Measurements from ENCODE around the gene LAD1.
A peak's percentile ranks its signal among the peaks of the same experiment; 100 is the strongest.

Gene LAD1

DNA sequence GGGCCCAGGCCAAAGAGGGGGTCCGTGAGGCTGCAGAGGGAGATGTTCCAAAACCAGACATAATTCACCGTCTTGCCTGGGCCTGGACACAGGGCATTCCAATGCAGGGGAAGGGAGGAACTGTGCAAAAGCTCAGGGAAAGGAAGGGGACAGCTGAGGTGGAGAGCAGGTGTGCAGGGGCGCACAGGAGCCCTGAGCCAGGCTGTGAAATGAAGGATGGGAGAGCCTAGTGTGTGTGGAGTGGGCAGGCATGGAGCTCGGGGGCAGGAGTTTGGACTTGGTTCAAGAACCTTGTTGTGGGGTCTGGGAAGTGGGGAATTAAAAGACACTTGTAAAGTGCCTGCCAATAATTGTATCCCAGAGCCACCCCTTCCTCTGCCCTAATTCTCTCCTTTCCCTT, 20.1 kb upstream of the LAD1 start:
- DNase-seq (ENCODE audit: low read depth): no peak

GRCh38 chr1:201418461-201418860, 19.3 kb upstream of the LAD1 start:
- DNase-seq (ENCODE audit: low read depth): no peak

DNA sequence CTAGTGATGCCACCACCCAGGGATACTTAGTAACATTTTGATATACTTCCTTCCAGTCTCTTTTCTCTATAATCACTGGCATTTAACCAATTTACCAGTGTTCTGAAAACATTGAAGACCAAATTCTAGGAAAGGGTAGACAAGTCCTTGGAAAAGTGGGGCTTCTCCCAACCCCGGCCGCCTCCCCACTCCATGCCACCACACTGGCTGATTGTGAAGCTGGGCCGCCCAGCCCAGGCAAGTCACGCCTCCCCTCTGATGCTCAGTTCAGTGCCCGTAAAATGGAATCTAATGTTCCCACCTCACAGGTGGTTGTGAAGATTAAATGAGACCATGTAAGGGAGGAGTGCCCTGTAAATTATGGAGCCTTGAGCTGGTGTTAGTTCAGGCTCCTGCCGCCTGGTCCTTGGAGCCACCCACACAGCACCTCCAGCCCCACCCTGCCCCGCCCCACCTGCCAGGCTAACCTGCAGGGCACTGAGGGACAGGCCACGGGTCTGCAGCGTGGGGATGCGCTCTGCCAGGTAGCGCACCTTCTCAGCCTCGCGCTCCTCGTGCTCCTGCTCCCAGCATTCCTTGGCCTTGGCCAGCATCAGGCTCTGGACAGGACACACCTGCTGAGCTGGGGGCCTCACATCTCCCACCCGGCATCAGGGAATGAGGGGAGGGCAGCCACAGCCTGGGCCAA, 15.1 kb upstream of the LAD1 start:
- DNase-seq (ENCODE audit: low read depth): no peak

- DNase-seq (ENCODE audit: low read depth): no peak
These were observed 12.2 kb upstream of the LAD1 start for GRCh38 chr1:201411292-201411691.

DNA sequence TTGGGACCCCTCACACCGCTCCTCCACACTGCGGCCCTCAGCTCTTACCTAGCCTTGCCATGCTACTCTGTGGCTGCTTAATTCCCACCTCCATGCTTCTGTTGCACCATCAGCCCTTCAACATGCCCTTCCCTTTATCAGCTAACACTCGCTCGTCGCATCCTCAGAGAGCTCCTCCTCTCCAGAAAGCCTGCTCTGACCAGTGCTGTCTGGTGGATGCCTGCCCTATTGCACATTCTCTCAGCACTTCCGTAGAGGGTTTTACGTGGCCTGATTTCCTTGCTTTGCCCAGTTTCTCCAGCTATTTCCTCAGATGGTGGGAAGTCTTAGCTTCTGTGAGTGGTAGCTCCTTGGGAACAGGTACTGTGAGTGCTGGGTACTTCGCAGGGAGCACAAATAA, 10.3 kb upstream of the LAD1 start:
- no peak for DNase-seq (ENCODE audit: low read depth)

- no peak for DNase-seq (ENCODE audit: low read depth)
These were observed 9.7 kb upstream of the LAD1 start for GRCh38 chr1:201408834-201409200.

DNA sequence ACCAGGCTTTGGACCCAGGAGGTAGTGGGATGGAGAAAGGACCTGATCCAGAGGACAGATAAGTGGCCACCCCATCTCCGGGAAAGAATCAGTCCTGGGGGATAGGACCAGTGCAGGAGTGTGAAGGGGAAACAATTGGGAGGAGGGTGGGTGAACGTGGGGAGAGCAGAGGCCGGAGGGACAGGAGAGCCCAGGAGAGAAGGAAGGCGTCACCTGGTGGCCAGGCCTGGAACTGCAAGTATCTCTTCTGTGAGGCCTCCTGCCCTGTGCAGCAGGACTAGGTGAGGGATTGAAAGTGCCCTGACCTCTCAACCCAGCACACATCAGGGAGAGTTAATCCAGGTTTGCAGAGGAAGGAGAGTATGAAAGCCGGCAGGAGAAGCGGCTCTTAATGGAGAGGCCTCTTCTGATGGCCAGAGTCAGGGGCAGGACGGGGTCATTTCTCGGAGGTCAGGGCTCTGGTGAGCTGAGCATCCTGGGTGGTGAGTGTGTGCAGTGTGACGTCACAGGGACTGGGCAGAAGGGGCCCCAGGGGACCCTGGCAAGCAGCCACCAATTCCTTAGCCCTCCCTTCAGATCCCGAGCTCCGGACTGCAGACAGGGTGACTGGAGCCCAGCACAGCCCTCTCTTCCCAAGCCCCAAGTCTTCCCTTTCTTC, 9.2 kb upstream of the LAD1 start:
- peak; percentile 68 for DNase-seq (ENCODE audit: low read depth)

DNA sequence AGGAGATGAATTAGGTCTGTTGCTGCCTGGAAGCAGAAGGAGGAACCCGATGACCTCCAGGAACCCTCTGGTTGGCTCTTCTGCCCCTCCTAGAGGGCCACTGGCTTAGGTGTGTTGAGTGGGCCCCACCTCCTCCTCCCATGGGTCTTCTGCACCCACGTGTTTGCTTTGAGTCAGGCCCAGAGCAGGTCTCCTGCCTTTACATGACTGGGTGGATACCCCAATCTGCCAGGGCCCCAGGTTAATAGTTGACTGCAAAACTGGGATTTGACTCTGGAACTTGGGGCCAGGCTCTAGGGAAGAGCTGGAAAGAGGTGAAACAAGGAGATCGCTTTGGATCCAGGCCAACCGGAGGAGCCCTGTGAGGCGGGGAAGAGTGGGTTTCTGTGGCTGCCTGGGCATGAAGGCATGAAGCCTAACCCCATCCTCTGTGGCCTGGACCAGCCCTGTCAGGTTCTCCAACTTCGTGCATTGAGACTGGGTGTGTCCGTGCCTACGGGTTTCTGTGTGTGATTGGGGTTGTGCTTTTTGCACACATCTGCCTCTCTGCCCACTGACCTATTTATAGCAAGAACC, 7.8 kb upstream of the LAD1 start:
- DNase-seq (ENCODE audit: low read depth): no peak

GRCh38 chr1:201405484-201405831, 6.3 kb upstream of the LAD1 start:
- no peak for DNase-seq (ENCODE audit: low read depth)

DNA sequence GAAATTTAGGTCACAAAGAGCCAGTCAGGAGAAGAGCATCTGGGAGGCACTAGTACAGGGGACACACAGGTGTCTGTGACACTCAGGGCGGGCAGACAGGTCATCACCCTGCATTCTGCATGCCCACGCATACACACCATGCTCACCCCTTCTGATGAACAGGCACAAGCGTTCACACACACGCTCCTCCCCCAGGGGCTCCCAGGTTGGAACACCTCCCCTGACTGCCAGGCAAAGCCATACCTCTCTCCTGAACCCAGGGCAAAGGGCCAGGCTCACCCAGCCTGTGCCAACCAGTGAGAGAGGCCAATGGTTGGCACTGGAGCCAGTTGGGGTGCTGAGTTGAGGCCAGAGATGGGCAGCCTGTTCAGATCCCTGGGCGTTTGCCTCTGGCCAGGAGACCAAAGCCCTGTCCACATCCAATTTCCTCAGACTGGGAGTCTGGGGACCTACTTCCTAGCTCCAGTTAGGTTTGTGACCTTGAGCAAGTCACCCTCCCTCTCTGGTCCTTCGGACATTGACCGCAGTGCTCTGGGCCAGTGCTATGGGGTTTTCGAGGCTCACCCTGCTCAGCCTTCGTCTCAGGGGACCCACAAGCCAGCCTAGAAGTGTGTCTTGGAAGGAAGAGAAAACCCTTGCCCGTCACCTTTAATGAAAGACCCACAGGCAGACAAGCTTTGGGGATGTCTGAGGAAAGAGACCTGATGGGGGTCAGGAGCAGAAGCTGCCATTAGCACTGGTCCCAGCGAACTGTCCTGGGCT, 5.8 kb upstream of the LAD1 start:
- DNase-seq (ENCODE audit: low read depth): no peak

DNA sequence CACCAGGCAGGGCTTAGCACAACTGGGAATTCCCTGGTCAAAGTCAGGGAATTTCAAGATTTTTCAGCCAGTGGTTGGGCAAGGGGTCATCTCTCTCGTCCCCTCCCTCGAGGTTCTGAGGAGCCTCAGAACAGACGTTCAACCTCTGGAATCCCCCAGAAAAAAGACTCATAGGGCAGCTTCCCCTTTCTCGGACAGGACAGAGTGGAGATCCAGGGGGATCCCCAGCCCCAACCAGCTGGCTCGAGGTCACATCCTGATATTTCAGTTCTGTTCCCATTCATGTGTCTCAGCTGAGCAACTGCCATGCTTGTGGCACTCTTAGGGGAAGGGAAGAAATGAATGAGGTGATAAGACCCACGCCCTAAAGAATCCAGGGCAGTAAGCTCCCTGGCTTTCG, 4.9 kb upstream of the LAD1 start:
- DNase-seq (ENCODE audit: low read depth): no peak

DNA sequence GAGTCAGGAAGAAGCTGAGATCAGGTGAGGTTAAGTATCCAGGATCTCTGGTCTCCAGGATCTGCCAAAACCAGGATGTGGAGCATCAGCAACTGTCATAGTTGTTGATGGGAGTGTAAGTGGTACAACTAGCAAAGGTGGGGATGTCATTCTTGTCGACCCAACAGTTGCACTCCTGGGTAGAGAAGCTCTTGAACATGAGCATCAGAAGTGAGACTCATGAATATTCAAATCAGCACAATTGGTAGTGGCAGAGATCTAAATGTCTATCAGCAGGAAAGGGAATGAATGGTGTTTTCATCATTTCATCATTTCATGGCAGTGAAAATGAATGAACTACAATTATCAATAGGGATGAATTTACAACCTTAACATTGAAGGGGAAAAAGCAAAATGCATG, 4.2 kb upstream of the LAD1 start:
- no peak for DNase-seq (ENCODE audit: low read depth)

DNA sequence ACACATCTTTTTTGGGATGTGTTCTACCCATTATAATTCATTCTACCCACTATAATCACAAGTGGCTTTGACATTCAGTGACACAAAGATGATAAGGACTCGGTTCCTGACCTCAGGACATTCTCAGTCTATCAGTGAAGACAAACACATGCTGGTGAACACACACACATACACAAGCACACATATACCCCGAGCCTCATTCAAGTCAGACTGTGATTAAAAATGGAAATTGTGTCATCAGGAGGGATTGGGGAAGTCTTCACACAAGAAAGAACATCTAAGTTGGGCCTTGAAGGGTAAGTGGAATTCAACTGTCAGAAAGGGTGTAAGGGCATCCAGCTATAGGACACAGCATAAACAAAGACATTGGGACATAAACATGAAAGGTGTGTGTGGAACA, 2.6 kb upstream of the LAD1 start:
- DNase-seq (ENCODE audit: low read depth): no peak

DNA sequence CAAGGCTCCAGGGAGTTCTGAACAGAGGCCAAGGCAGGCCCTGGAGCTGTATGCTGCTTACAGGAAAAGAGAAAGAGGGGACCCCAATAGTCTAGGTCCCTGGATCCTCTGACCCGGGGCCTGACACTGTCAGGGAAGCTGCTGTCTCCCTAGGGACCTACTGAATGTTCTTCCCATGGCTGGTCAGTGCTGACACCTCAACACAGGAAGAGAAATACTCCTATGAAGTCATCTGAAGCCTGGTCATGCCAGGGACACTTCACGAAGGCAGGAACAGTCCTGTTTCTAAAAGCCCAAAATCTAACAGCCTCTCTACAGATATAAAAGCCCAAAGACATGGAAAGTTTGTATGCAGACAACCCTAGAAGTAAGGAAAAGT, 1.7 kb upstream of the LAD1 start:
- DNase-seq (ENCODE audit: low read depth): no peak

- no peak for DNase-seq (ENCODE audit: low read depth)
These were observed 1.2 kb upstream of the LAD1 start for GRCh38 chr1:201400212-201400851.

- no peak for DNase-seq (ENCODE audit: low read depth)
These were observed 415 bp upstream of the LAD1 start for GRCh38 chr1:201399352-201400126.

DNA sequence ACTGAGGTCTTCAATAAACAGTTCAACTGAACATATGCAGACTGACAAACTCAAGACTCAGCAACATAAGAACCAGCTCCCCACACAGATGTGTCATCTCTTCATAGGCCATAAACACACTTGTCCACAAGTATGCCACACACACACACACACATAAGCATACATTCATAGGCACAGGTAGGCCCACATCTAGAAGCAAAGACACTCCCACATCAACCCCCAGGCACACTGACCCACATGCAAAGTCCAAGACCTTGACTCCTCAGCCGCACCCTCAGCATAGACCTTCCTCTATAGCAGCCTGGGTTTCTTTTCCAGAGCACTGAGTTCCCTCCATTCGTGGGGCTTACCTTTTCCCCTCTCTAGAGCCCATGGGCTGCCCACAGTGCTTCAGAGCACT, 1.4 kb downstream of the LAD1 start:
- no peak for DNase-seq (ENCODE audit: low read depth)

DNA sequence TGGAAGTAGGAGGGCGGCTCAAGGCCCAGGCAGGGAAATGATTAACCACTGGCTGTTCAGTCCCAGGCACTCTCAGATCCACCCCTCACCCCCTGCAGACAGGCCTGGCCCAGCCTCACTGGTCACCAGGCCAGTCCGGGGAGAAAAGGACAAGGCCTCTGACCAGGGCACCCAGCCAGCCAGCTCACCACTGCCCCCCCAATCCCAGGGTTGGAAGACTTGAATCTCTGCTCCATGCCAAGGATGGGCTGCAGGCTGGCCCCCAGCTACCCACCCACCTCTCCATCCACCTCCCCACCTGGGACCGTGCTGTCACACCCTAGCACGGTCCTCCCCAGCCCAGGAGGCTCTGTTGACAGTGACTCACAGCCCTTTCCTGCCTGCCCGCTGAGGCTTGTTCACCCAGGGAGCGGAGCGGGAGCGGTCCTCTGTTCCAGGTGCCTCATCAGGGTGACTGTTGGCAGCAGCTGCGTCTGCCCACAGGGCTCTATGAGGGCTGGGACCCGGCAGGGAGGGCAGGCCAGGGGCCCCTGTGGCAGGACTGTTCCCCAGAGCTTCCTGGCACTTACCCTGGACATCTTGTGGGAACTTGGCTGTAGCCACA, 2.2 kb downstream of the LAD1 start:
- DNase-seq (ENCODE audit: low read depth): no peak

DNA sequence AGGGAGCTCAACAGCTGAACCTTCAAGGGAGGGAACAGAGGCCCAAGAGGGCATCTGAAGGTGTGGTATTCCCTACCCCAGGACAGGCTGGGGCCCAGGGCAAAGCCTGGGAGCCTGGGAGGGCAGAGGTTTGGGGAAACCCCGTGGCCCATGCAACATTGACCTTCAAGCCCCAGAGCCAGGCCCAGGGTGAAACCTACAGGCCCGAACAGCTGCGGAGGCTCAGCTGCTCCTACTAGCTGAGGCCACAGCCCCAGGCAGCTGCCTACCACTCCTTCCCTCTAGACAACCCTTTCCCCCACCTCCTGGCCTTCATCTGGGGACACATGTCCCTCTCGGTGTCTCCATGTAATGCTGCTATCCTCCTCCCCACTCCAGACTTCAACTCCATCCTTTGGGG, 3.2 kb downstream of the LAD1 start:
- DNase-seq (ENCODE audit: low read depth): no peak

- no peak for DNase-seq (ENCODE audit: low read depth)
These were observed 4.5 kb downstream of the LAD1 start for GRCh38 chr1:201394591-201394990.

DNA sequence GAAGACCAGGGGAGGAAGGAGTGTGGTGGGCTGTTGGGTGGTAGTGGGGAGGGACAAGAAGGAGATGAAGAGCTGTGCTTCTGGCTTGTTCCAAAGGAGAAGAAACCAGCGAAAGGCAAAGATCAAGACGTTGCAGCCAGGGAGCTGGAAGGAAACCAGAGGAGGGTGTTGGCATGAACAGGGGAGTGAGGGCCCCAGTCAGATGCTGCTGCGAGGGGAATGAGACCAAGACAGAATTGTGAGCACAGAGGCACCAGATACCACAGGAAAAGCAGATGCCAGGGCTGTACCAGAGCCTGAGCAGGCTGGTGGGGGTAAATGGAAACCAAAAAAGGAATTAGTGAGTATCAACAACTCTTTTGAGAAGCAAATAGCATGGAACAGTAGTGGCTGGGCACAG, 6.0 kb downstream of the LAD1 start:
- DNase-seq (ENCODE audit: low read depth): no peak
